Hypothalamus (tissue), 51 donors: ENCODE measurements around the gene OSCP1.
"Not testable (repeated sequence)": the region's sequence is repeated elsewhere in the genome, so short reads cannot be mapped to it uniquely, and the experiment has no call there.

Source experiments
- DNase-seq, 51 donors: peaks; one replicate each; lab custom pipeline; 2025; lab: John Stamatoyannopoulos, UW

The OSCP1 gene

GRCh38 chr1:36450270-36450918 lies at the start of gene OSCP1:
OSCP1 (minus strand) TSS chr1:36450451; CDS start chr1:36450369, 82 bp downstream.
- peak; percentile 63 to 95 (median 90) for DNase-seq

DNA sequence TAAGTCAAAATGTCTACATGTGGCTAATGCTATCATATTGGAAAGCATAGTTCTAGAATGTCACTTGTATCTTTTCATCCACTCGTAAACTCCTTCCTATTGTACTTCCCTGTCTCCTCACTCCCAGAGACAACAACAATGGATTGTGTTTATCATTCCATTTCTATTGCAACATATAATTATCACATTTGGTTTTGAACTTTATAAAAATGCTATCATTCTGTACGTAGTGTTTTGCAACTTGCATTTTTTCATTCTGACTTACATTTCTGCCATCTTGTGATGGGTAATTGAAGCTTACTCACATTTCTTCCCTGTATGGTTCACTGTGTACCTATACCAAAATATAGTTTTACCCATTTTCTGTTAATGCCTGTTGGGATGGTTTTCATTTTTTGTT lies 47.0 kb upstream of the OSCP1 start:
- no peak for DNase-seq

GRCh38 chr1:36494971-36495370 lies 44.7 kb upstream of the OSCP1 start:
- DNase-seq: no peak

- DNase-seq: no peak
Measured at GRCh38 chr1:36493524-36493923, 43.3 kb upstream of the OSCP1 start.

- no peak for DNase-seq
Measured at GRCh38 chr1:36492491-36492890, 42.2 kb upstream of the OSCP1 start.

DNA sequence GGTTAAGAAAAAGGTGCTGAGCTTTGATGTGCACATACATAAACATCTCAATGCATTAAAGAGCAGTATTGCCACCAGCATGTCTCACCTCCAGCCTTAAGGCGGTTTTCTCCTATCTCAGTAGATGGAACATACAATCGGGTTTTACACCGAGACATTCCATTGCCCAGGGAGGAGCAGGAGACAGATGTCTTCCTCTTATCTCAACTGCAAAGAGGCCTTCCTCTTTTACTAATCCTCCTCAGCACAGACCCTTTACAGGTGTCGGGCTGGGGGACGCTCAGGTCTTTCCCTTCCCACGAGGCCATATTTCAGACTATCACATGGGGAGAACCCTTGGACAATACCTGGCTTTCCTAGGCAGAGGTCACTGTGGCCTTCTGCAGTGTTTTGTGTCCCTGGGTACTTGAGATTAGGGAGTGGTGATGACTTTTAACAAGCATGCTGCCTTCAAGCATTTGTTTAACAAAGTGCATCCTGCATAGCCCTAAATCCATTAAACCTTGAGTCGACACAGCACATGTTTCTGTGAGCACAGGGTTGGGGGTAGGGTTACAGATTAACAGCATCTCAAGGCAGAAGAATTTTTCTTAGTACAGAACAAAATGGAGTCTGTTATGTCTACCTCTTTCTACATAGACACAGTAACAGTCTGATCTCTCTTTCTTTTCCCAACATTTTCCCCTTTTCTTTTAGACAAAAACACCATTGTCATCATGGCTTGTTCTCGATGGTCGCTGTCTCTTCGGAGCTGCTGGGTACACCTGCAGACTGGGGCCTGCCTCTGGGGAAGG lies 39.2 kb upstream of the OSCP1 start:
- DNase-seq: not testable (repeated sequence)

GRCh38 chr1:36487906-36488305 lies 37.7 kb upstream of the OSCP1 start:
- no peak for DNase-seq

- not testable (repeated sequence) for DNase-seq
Measured at GRCh38 chr1:36487336-36487725, 37.1 kb upstream of the OSCP1 start.

DNA sequence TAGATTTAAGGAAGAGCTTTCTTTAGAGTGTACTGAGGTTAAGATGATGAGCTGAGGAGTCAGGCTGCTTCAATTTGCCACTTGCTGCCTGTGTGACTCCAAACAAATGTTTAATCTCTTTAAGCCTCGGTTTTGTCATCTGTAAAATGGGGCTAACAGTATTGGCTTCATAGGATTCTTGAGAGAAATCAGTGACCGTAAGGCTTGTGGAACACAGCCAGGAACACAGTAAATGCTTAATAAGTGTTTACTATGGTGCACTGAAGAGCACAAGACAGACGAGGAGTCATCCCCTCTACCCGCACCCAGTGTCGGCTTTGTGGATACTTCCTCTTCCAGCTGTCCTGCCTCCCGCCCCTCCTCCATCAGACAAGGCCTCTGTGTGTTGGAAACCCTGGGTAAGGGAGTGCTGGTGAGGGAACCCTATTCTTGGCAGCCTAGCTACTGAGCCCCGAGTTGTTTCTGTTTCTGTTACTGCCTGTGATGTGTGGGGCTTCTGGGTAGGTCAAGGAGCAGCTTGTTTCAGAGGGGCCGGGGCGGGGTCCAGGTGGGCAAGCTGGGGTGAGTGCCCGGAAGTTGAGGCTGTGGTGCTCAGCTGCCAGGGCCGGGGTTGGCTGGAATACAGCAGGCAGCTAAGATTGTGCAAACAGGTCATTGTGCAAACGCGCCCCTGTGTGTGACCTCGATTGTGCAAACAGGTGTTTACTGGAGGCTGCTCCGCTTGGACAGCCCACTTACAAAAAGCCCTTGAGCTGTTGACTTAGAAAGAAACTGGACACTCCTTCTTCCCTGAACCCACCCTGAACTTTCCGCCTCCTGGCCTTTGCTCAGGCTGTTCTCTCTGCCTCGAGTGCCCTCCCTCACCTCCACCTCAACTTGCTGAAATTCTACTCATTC lies 36.4 kb upstream of the OSCP1 start:
- DNase-seq: peak in 29 of 51 donors; percentile 4 to 64 (median 31)

GRCh38 chr1:36486093-36486438 lies 35.8 kb upstream of the OSCP1 start:
- no peak for DNase-seq

GRCh38 chr1:36484099-36484498 lies 33.8 kb upstream of the OSCP1 start:
- no peak for DNase-seq

DNA sequence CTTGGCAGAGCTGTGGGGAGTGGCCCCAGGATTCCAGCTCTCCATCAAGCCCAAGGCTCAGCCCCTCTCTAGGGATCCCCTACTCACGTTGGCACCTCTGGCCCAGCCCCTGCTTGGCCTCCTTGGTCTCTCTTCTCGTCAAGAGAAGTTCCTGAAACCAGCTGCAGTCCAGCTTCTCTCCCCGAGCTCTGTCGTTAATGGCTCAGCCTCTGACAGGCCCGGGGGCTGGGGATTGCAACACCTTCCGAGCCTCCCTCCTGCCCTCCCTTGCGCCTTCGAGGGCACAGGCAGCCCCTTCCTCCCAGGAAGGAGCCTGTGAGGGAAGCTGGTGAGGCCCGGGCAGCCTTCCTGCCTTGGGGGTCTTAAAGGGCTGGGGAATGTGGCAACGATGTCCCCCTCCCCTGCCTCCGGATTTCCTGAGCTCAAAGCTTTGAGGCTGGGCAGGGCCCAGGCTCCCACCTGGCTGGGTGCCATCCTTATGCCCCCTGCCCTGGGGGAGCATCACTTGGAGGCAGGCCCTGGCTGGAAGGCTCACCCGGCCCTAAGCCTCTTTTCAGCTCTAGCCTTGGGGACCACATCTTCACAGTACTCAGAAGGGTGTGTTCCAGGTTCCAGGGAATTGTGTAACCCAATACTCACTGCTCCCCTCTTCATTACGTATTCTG lies 32.6 kb upstream of the OSCP1 start, which contains the start of gene CSF3R:
Gene CSF3R (minus strand): TSS at position 190 of the 665 bp plus-strand sequence. CDS start 3,417 bp downstream, outside the sequence.
- DNase-seq: peak in 4 of 51 donors; percentile 4 to 8 (median 6)

- DNase-seq: no peak
Measured at GRCh38 chr1:36481771-36482723, 31.8 kb upstream of the OSCP1 start.

GRCh38 chr1:36481091-36481490 lies 30.8 kb upstream of the OSCP1 start:
- DNase-seq: no peak

- DNase-seq: no peak
Measured at GRCh38 chr1:36480161-36480560, 29.9 kb upstream of the OSCP1 start.

- no peak for DNase-seq
Measured at GRCh38 chr1:36479505-36480051, 29.3 kb upstream of the OSCP1 start.

DNA sequence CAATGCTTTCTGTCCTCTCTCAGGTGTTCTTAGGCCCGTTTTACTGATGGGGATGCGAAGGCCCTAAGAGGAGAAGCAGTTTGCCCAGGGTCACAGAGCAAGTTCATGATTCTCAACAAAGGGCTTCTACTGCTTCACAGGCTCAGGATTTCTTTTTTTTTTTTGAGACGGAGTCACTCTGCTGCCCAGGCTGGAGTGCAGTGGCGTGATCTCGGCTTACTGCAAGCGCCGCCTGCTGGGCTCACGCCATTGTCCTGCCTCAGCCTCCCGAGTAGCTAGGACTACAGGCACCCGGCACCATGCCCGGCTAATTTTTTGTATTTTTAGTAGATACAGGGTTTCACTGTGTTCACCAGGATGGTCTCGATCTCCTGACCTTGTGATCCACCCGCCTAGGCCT lies 27.4 kb upstream of the OSCP1 start:
- not testable (repeated sequence) for DNase-seq

DNA sequence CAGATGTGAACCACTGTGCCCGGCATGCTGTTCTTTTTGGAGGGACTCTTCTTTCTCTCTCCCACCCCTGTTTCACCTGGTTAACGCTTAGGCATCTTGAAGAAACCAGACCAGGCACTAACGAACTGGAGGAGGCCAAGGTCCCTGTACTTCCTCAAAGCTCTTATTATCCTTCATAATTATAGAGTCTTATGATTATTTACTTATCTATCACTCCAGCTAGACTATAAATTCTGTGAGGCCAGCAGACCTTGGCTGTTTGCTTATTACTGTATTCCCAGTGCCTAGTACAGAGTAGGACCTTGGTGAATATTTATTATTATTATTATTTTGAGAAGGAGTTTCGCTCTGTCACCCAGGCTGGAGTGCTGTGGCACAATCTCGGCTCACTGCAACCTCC lies 26.7 kb upstream of the OSCP1 start:
- DNase-seq: no peak
